Sigmoid colon (tissue), 4 donors: Measurements from ENCODE around the gene OR4A15.

ENCODE experiments used
- EP300 ChIP-seq, 4 donors: sonication (generic); formaldehyde crosslinking; IDR thresholded peaks; one replicate each; pipeline ENCODE4 v1.6.1; 2017; ENCODE audit warnings: antibody characterized with exemption in 4 of 4
- POLR2A ChIP-seq, 2 donors: fragments of 450-650 bp; IDR thresholded peaks; one replicate each; pipeline ENCODE4 v1.6.1; 2016; ENCODE audit warnings: antibody characterized with exemption in 2 of 2, mild to moderate bottlenecking in 2 of 2, moderate library complexity in 2 of 2
- TF ChIP-seq, protein P1 (sequence below), 4 experiments: fragments of 450-650 bp in 3 of 4; fragments of 200-600 bp in 1 of 4; IDR thresholded peaks; one replicate each; pipeline ENCODE4 v1.5.1; 2016 to 2019; ENCODE audit warnings: antibody characterized with exemption in 4 of 4, mild to moderate bottlenecking in 3 of 4, moderate library complexity in 2 of 4

GRCh38 chr11:55345306-55345705 is 22.5 kb upstream of the OR4A15 start:
- no peak for TF ChIP-seq POLR2A (IDR thresholded peaks at IDR 0.05)
- TF ChIP-seq, protein P1, sequence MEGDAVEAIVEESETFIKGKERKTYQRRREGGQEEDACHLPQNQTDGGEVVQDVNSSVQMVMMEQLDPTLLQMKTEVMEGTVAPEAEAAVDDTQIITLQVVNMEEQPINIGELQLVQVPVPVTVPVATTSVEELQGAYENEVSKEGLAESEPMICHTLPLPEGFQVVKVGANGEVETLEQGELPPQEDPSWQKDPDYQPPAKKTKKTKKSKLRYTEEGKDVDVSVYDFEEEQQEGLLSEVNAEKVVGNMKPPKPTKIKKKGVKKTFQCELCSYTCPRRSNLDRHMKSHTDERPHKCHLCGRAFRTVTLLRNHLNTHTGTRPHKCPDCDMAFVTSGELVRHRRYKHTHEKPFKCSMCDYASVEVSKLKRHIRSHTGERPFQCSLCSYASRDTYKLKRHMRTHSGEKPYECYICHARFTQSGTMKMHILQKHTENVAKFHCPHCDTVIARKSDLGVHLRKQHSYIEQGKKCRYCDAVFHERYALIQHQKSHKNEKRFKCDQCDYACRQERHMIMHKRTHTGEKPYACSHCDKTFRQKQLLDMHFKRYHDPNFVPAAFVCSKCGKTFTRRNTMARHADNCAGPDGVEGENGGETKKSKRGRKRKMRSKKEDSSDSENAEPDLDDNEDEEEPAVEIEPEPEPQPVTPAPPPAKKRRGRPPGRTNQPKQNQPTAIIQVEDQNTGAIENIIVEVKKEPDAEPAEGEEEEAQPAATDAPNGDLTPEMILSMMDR (IDR thresholded peaks at IDR 0.05): no peak
- no peak for TF ChIP-seq EP300 (IDR thresholded peaks at IDR 0.05)
